Erythroblast (primary cell): ENCODE data around the gene FANCE.

Experiments used
- GATA1 ChIP-seq: IDR thresholded peaks from 2 replicates; pipeline ENCODE4 v1.6.1; 2011; ENCODE audit warnings: low read depth, mild to moderate bottlenecking, control low read depth, low read length, moderate library complexity
- POLR2A ChIP-seq: IDR thresholded peaks from 2 replicates; pipeline ENCODE4 v1.6.1; 2011; ENCODE audit warnings: mild to moderate bottlenecking, low read length

DNA sequence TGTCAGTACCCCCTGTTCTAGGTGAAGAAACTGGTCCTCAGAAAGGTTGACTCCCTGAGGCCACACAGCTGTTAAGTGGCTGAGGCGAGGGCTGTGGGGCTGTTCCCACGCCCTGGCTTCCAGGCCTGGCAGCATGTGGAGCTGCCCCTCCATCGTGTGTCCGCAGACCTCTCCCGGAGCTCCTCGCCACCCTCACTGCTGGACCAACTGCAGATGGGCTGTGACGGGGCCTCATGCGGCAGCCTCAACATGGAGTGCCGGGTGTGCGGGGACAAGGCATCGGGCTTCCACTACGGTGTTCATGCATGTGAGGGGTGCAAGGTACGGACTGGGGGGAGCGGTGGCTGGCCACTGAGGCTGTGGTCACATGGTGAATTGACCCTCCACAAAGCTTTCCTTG lies 32.2 kb upstream of the FANCE start:
- no peak for TF ChIP-seq POLR2A
- TF ChIP-seq GATA1 = no peak
